Measurements from ENCODE around the gene REC8. TPM values are rescaled to one million over a fixed set of nuclear protein-coding genes. Genes with fewer than 3 reads are reported as not detected.
A peak's percentile ranks its signal among the peaks of the same experiment; 100 is the strongest.

Gene REC8
- total RNA-seq, 1 experiment from 2014 or later, result 9.8 TPM

GRCh38 chr14:24182110-24182882 is 10.4 kb downstream of the REC8 start:
- no peak for ATAC-seq
- Histone ChIP-seq H3K4me1 (ENCODE audit: control insufficient read depth, insufficient read depth, low read length) (no peaks in the 10 kb centered on the region; the same call in 1 of the 2 replicates), H3K36me3 (ENCODE audit: control insufficient read depth, insufficient read depth, low read length) (0 out of 2 replicates have a peak, but pooled peaks cover 2% of the 10 kb centered on the region), H3K4me3 (ENCODE audit: low read depth in 2 of 2, low read length in 2 of 2) (no peak overlapping the region), H3K27ac (ENCODE audit: low read length) (no peak overlapping the region), H3K27me3 (ENCODE audit: control insufficient read depth, insufficient read depth, low read length) (no peaks in the 10 kb centered on the region), H3K9me3 (ENCODE audit: control insufficient read depth, insufficient read depth, low read depth, low read length) (no peaks in the 10 kb centered on the region)
- ChIA-PET CTCF (no interaction called here), POLR2A (interaction anchor here (0.6 kb wide), 1 partner anchor 42 kb away, joined by 11 read pairs; no protein-coding TSS in a partner anchor)
- DNase-seq (ENCODE audit: low read depth, low spot score), result no peak
- BruUV-seq (replicated peaks), result no TSS peak
- intact Hi-C loops (cut with micrococcal nuclease; ENCODE audit: unreplicated experiment), result no loop called here
- in situ Hi-C loops (cut with HindIII; ENCODE audit: low pct_unique_long_range_greater_than_20kb, low sequenced_read_pairs), result no loop called here
- TF ChIP-seq POLR2AphosphoS5 (IDR thresholded peaks at IDR 0.05; ENCODE audit: low read depth, low read length), result 0 out of 2 replicates have a peak, but pooled peaks have one; percentile 18
- TF ChIP-seq CTCF (IDR thresholded peaks at IDR 0.05), result no peak

- no peak for DNase-seq (ENCODE audit: low read depth, low spot score)
- Histone ChIP-seq H3K36me3 (ENCODE audit: control insufficient read depth, insufficient read depth, low read length) (0 out of 2 replicates have a peak, but pooled peaks cover 2% of the 10 kb centered on the region), H3K4me3 (ENCODE audit: low read depth in 2 of 2, low read length in 2 of 2) (no peak overlapping the region), H3K27ac (ENCODE audit: low read length) (no peak overlapping the region), H3K4me1 (ENCODE audit: control insufficient read depth, insufficient read depth, low read length) (peaks cover 4% of the 10 kb centered on the region; the same call in 1 of the 2 replicates), H3K27me3 (ENCODE audit: control insufficient read depth, insufficient read depth, low read length) (no peaks in the 10 kb centered on the region), H3K9me3 (ENCODE audit: control insufficient read depth, insufficient read depth, low read depth, low read length) (no peaks in the 10 kb centered on the region)
- in situ Hi-C loops (cut with HindIII; ENCODE audit: low pct_unique_long_range_greater_than_20kb, low sequenced_read_pairs), result no loop called here
- no peak for ATAC-seq
- CTCF ChIA-PET, result no interaction called here
- TF ChIP-seq TCF7L2 (IDR thresholded peaks at IDR 0.05; ENCODE audit: low read depth, low read length) (no peak), SIN3A (IDR thresholded peaks at IDR 0.05; ENCODE audit: borderline replicate concordance, insufficient read depth, low read depth, low read length) (no peak), REST (IDR thresholded peaks at IDR 0.05; ENCODE audit: insufficient read depth in 1 of 2, low read depth in 2 of 2, low read length in 1 of 2) (no peak), POLR2AphosphoS5 (IDR thresholded peaks at IDR 0.05; ENCODE audit: low read depth, low read length) (no peak), CTCF (IDR thresholded peaks at IDR 0.05) (no peak)
- intact Hi-C loops (cut with micrococcal nuclease; ENCODE audit: unreplicated experiment), result no loop called here
- POLR2A ChIA-PET, result interaction anchor here (0.5 to 0.6 kb wide), 2 partner anchors 12 to 42 kb away, joined by 9 to 11 read pairs; no protein-coding TSS in a partner anchor
- BruUV-seq (replicated peaks), result no TSS peak
Measured at GRCh38 chr14:24183014-24183481, 11.2 kb downstream of the REC8 start.
